ENCODE results near the gene GSTM1.

DNA sequence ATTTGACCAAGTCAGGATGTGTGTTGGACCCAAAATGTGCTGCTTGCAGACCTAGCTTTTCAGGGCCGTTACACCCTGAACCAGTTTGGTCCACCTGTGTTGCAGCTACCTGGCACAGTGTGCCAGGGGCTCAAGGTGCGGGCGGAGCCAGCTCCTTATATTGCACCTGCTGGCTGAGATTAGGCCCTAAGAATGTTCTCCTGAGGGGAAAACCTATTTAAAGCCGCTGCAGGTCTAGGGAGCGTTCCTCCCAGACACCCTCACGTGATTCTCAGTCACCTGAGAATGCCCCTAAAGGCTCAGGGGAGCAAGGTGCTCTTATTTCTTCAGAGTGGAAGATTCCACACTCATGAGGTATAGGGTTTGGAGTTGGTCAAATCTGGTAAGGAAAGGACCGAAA lies 41.3 kb downstream of the GSTM1 start:
- TF ChIP-seq CTCF (IDR thresholded peaks at IDR 0.05) (no peak), POLR2A (IDR thresholded peaks at IDR 0.05) (no peak)

Data from body of pancreas (tissue), 4 donors.